ENCODE results near the gene NR2F1. TPM values are rescaled to one million over a fixed set of nuclear protein-coding genes. Genes with fewer than 3 reads are reported as not detected.

The NR2F1 gene
- total RNA-seq, 1 experiment from 2014 or later: 51.2 TPM

DNA sequence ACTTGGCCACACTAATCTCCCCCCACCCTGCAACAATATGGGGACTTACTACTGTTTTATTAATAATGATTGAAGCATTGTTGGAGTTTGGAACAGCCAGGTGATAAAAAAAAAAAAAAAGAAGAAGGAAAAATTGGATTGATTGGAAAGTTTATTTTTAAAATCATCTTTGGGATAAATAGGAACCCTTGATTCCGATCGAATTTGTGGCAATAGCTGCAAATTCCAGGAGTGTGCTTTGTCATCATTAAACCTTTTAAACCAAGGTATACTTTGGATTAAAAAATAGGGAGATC lies 907 bp upstream of the NR2F1 start:
- ChIA-PET POLR2A (interaction anchor here (0.6 to 0.7 kb wide), 2 partner anchors 386 to 695 kb away, joined by 3 to 4 read pairs; no protein-coding TSS in a partner anchor), CTCF (interaction anchor here (1.5 kb wide), 1 partner anchor 219 kb away, joined by 27 read pairs; no protein-coding TSS in a partner anchor), RAD21 (ENCODE audit: low non-redundant PET in 1 of 2, low total read pairs in 2 of 2, uncharacterized antibody in 2 of 2, unreplicated experiment in 2 of 2) (interaction anchor here in 1 of 2 experiments (1.9 kb wide), 1 partner anchor 219 kb away, joined by 13 read pairs; no protein-coding TSS in a partner anchor)
- no peak for ATAC-seq
- no peaks in the 10 kb centered on the region for H3K9me2 ChIP-seq (ENCODE audit: insufficient read depth)
- peak overlapping the region; percentile 66 for H3K9ac ChIP-seq (ENCODE audit: low read length)
- H3K4me1 ChIP-seq (ENCODE audit: control insufficient read depth in 1 of 2, insufficient read depth in 2 of 2, low read length in 2 of 2): peaks cover 25 to 33% of the 10 kb centered on the region in 2 experiments
- peak overlapping the region; percentile 70 to 85 for H3K4me3 ChIP-seq (replicated peaks in 1 of 2; ENCODE audit: low read depth in 1 of 2, low read length in 2 of 2)
- intact Hi-C loops (cut with micrococcal nuclease): loop anchor here (1.0 to 10.0 kb wide), 7 partner anchors 219 to 1313 kb away; no protein-coding TSS in a partner anchor
- no peaks in the 10 kb centered on the region for H3K27me3 ChIP-seq (ENCODE audit: insufficient read depth, low read length)
- H4K20me1 ChIP-seq (ENCODE audit: insufficient read depth): no peaks in the 10 kb centered on the region
- TF ChIP-seq JUND (IDR thresholded peaks at IDR 0.05) (no peak), CBX3 (IDR thresholded peaks at IDR 0.05; ENCODE audit: low read depth) (no peak), FOSL1 (IDR thresholded peaks at IDR 0.05; ENCODE audit: low read depth) (no peak), EZH2phosphoT487 (IDR thresholded peaks at IDR 0.05; ENCODE audit: borderline replicate concordance) (no peak), SRF (IDR thresholded peaks at IDR 0.05; ENCODE audit: low read depth) (no peak), POLR2A (IDR thresholded peaks at IDR 0.05; ENCODE audit: borderline replicate concordance, extremely low read depth, insufficient read depth, insufficient read length) (no peak)
- TF ChIP-seq, protein P1, sequence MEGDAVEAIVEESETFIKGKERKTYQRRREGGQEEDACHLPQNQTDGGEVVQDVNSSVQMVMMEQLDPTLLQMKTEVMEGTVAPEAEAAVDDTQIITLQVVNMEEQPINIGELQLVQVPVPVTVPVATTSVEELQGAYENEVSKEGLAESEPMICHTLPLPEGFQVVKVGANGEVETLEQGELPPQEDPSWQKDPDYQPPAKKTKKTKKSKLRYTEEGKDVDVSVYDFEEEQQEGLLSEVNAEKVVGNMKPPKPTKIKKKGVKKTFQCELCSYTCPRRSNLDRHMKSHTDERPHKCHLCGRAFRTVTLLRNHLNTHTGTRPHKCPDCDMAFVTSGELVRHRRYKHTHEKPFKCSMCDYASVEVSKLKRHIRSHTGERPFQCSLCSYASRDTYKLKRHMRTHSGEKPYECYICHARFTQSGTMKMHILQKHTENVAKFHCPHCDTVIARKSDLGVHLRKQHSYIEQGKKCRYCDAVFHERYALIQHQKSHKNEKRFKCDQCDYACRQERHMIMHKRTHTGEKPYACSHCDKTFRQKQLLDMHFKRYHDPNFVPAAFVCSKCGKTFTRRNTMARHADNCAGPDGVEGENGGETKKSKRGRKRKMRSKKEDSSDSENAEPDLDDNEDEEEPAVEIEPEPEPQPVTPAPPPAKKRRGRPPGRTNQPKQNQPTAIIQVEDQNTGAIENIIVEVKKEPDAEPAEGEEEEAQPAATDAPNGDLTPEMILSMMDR (IDR thresholded peaks at IDR 0.05 in 2 of 3, conservative IDR thresholded peaks at IDR 0.05 in 1 of 3; ENCODE audit: borderline replicate concordance in 1 of 3, insufficient read depth in 1 of 3, low read depth in 2 of 3, low read length in 2 of 3): no peak
- TF ChIP-seq, protein P2, sequence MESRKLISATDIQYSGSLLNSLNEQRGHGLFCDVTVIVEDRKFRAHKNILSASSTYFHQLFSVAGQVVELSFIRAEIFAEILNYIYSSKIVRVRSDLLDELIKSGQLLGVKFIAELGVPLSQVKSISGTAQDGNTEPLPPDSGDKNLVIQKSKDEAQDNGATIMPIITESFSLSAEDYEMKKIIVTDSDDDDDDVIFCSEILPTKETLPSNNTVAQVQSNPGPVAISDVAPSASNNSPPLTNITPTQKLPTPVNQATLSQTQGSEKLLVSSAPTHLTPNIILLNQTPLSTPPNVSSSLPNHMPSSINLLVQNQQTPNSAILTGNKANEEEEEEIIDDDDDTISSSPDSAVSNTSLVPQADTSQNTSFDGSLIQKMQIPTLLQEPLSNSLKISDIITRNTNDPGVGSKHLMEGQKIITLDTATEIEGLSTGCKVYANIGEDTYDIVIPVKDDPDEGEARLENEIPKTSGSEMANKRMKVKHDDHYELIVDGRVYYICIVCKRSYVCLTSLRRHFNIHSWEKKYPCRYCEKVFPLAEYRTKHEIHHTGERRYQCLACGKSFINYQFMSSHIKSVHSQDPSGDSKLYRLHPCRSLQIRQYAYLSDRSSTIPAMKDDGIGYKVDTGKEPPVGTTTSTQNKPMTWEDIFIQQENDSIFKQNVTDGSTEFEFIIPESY (IDR thresholded peaks at IDR 0.05; ENCODE audit: extremely low read depth, insufficient replicate concordance, low read length): no peak
- TF ChIP-seq, protein P3, sequence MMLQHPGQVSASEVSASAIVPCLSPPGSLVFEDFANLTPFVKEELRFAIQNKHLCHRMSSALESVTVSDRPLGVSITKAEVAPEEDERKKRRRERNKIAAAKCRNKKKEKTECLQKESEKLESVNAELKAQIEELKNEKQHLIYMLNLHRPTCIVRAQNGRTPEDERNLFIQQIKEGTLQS (IDR thresholded peaks at IDR 0.05): no peak
- peak overlapping the region; percentile 18 for H2AFZ ChIP-seq (ENCODE audit: low read depth, low read length, poor library complexity, severe bottlenecking)
- H3K9me3 ChIP-seq (ENCODE audit: control insufficient read depth in 1 of 2, insufficient read depth in 1 of 2, low read depth in 1 of 2, low read length in 2 of 2): no peaks in the 10 kb centered on the region
- peaks cover 14% of the 10 kb centered on the region for H3K79me2 ChIP-seq (ENCODE audit: insufficient read depth, low read length)
- H3K36me3 ChIP-seq (ENCODE audit: control insufficient read depth in 1 of 2, insufficient read depth in 2 of 2, low read length in 2 of 2): peaks cover 0 to 10% of the 10 kb centered on the region in 2 experiments; a peak in 1 of 4 replicates
- H3K4me2 ChIP-seq (ENCODE audit: low read length): peak overlapping the region; percentile 98
- DNase-seq (ENCODE audit: low read depth, low spot score): no peak
- no TSS peak for BruUV-seq (replicated peaks)
- H3K27ac ChIP-seq (ENCODE audit: low read depth, low read length): peak overlapping the region; percentile 99

Measured in HCT116 (cell line).